ENCODE data around the gene ABHD17B.

The ABHD17B gene

GRCh38 chr9:71821405-71821804 is 89.6 kb downstream of the ABHD17B start:
- no peak overlapping the region for H3K4me3 ChIP-seq (ENCODE audit: low read depth, low read length)
- H3K36me3 ChIP-seq (ENCODE audit: control insufficient read depth, insufficient read depth, low read length), result no peaks in the 10 kb centered on the region
- H3K27me3 ChIP-seq (ENCODE audit: control insufficient read depth, insufficient read depth, low read length), result no peaks in the 10 kb centered on the region
- no peak overlapping the region for H3K9ac ChIP-seq (ENCODE audit: low read length)
- H3K27ac ChIP-seq (ENCODE audit: low read depth, low read length), result no peak overlapping the region
- peaks cover 23% of the 10 kb centered on the region for H3K4me1 ChIP-seq (ENCODE audit: control insufficient read depth, insufficient read depth, low read length)
- H3K9me3 ChIP-seq (ENCODE audit: control insufficient read depth, insufficient read depth, low read depth, low read length), result no peaks in the 10 kb centered on the region

DNA sequence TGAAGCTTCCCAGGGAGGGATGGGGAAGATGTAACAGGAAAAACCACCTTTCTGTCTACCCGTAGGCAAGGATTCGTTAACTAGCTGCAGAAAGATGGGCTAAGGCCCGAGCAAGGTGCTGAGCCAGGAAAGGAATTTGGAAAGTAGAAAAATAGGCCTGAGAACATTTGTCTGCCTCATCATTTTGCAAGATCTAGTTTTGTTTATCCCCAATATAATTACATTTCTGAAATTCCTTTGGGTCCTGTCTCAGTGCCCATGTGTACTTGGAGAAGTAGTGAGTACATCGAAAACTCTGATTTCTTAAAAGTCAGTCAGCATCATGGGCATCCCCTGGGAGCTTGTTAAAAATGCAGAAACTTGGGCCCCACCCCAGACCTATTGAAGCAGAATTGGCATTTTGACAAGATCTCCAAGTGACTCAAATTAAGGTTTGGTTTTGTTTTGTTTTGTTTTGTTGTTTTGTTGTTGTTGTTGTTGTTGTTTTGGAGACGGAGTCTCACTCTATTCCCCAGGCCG is 90.5 kb downstream of the ABHD17B start:
- Histone ChIP-seq H3K27ac (ENCODE audit: low read depth, low read length) (no peak overlapping the region), H3K27me3 (ENCODE audit: control insufficient read depth, insufficient read depth, low read length) (no peaks in the 10 kb centered on the region), H3K4me3 (ENCODE audit: low read depth, low read length) (no peak overlapping the region), H3K36me3 (ENCODE audit: control insufficient read depth, insufficient read depth, low read length) (no peaks in the 10 kb centered on the region), H3K9ac (ENCODE audit: low read length) (no peak overlapping the region), H3K4me1 (ENCODE audit: control insufficient read depth, insufficient read depth, low read length) (peaks cover 23% of the 10 kb centered on the region), H3K9me3 (ENCODE audit: control insufficient read depth, insufficient read depth, low read depth, low read length) (no peaks in the 10 kb centered on the region)

- no peaks in the 10 kb centered on the region for H3K9me3 ChIP-seq (ENCODE audit: control insufficient read depth, insufficient read depth, low read depth, low read length)
- no peaks in the 10 kb centered on the region for H3K27me3 ChIP-seq (ENCODE audit: control insufficient read depth, insufficient read depth, low read length)
- no peak overlapping the region for H3K9ac ChIP-seq (ENCODE audit: low read length)
- H3K4me1 ChIP-seq (ENCODE audit: control insufficient read depth, insufficient read depth, low read length), result peaks cover 23% of the 10 kb centered on the region
- no peak overlapping the region for H3K27ac ChIP-seq (ENCODE audit: low read depth, low read length)
- H3K36me3 ChIP-seq (ENCODE audit: control insufficient read depth, insufficient read depth, low read length), result no peaks in the 10 kb centered on the region
- no peak overlapping the region for H3K4me3 ChIP-seq (ENCODE audit: low read depth, low read length)
Measured at GRCh38 chr9:71819115-71819739, 91.8 kb downstream of the ABHD17B start.

- H3K27me3 ChIP-seq (ENCODE audit: control insufficient read depth, insufficient read depth, low read length), result no peaks in the 10 kb centered on the region
- peaks cover 13% of the 10 kb centered on the region for H3K4me1 ChIP-seq (ENCODE audit: control insufficient read depth, insufficient read depth, low read length)
- no peaks in the 10 kb centered on the region for H3K36me3 ChIP-seq (ENCODE audit: control insufficient read depth, insufficient read depth, low read length)
- no peaks in the 10 kb centered on the region for H3K9me3 ChIP-seq (ENCODE audit: control insufficient read depth, insufficient read depth, low read depth, low read length)
- no peak overlapping the region for H3K4me3 ChIP-seq (ENCODE audit: low read depth, low read length)
- H3K9ac ChIP-seq (ENCODE audit: low read length), result no peak overlapping the region
- H3K27ac ChIP-seq (ENCODE audit: low read depth, low read length), result no peak overlapping the region
Measured at GRCh38 chr9:71816916-71817451, 94.0 kb downstream of the ABHD17B start.

Measured in HUES6 (cell line).